Breast epithelium (tissue), 4 donors: ENCODE data around the gene HRAS. TPM values are rescaled to one million over a fixed set of nuclear protein-coding genes. Genes with fewer than 3 reads are reported as not detected.

ENCODE experiments used
- DNase-seq, 2 donors: peaks; one replicate each; pipeline ENCODE4 v3.0.0-alpha.2; 2019; ENCODE audit warnings: low spot score in 2 of 2
- H3K27ac ChIP-seq, 2 donors: fragments of 200-600 bp; sonication (generic) in 1 of 2; one replicate each; pipeline ENCODE4 v1.5.1; 2016 to 2019; ENCODE audit warnings: mild to moderate bottlenecking in 1 of 2
- H3K27me3 ChIP-seq, 2 donors: fragments of 200-600 bp; sonication (generic) in 1 of 2; one replicate each; pipeline versions ENCODE4 v1.5.1 to v1.6.0; 2017 to 2019; ENCODE audit warnings: control low read depth in 1 of 2, mild to moderate bottlenecking in 1 of 2
- H3K36me3 ChIP-seq: fragments of 200-600 bp; one replicate; pipeline ENCODE4 v1.5.1; 2019
- H3K4me1 ChIP-seq, 2 donors: fragments of 200-600 bp; sonication (generic); one replicate each; pipeline ENCODE4 v1.5.1; 2016 to 2019; ENCODE audit warnings: control low read depth in 1 of 2
- H3K4me3 ChIP-seq, 3 donors: fragments of 200-600 bp; sonication (generic); 1 replicate in 2 of 3; 2 replicates in 1 of 3; pipeline ENCODE4 v1.5.1; 2016 to 2019; ENCODE audit warnings: mild to moderate bottlenecking in 3 of 3, moderate library complexity in 2 of 3
- H3K9me3 ChIP-seq, 2 donors: fragments of 200-600 bp; sonication (generic) in 1 of 2; one replicate each; pipeline ENCODE4 v1.5.1; 2016 to 2019; ENCODE audit warnings: control low read depth in 1 of 2
- POLR2A ChIP-seq: fragments of 450-650 bp; IDR thresholded peaks from one replicate; pipeline ENCODE4 v1.6.1; 2016; ENCODE audit warnings: antibody characterized with exemption, mild to moderate bottlenecking, moderate library complexity
- POLR2AphosphoS5 ChIP-seq, 3 donors: sonication (generic); formaldehyde crosslinking; IDR thresholded peaks; one replicate each; pipeline ENCODE4 v1.6.1; 2017; ENCODE audit warnings: antibody characterized with exemption in 3 of 3
- intact Hi-C: fragments of 100-400 bp; cut with DNase I; formaldehyde crosslinking; loops from one replicate; pipeline ENCODE4 v1.15.1; 2023; ENCODE audit warnings: low total_unique reads
- total RNA-seq, 3 donors: library from RNA; depleted of rRNA; stranded (reverse); fragments of >200 nt; gene quantifications; one replicate each; pipeline ENCODE4 v1.1.0, GENCODE V29; 2016
- TF ChIP-seq, protein P1 (sequence below), 3 donors: fragments of 450-650 bp; IDR thresholded peaks; one replicate each; pipeline ENCODE4 v1.5.1; 2016 to 2017; ENCODE audit warnings: antibody characterized with exemption in 3 of 3, mild to moderate bottlenecking in 3 of 3, moderate library complexity in 3 of 3

Gene HRAS
- total RNA-seq, 3 donors from 2014 or later: 33.2 to 50.1 (median 33.4) TPM

DNA sequence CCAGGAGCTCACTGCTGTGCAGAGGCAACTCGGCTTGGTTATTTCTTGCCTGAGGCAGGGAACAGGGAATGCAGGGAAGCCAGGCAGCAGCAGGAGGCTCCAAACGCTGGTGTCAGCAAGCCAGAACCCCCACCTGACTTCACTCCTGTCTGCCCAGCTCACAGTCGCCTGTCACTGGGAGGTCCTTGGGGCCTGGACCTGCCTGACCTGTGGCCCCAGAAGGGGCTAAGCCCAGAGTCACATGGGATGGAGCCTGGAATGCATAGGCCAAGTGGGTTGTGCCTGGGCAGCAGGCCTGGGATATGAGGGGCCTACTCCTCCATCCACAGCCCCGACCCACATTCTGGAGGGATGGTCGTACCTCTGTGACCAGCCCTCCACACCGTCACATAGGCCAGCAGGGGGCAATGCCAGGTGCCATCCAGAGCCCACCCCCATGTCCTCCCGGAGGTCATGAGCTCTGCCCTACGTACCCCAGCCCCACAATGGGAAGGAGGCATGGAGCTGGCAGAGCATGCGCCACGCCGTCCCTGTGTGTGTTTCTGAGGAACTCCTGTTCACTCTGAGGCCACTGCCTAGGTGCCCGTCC, 30.6 kb upstream of the HRAS start:
- intact Hi-C loops: loop anchor here (10.0 kb wide), 1 partner anchor 209 kb away; the partner anchor contains the start of gene GATD1
- Histone ChIP-seq H3K36me3 (no peaks in the 10 kb centered on the region), H3K9me3 (no peaks in the 10 kb centered on the region), H3K4me3 (no peak overlapping the region), H3K4me1 (peaks cover 0 to 7% of the 10 kb centered on the region in 2 donors), H3K27ac (peak overlapping the region; percentile 32 to 33), H3K27me3 (no peaks in the 10 kb centered on the region)
- no peak for DNase-seq
- TF ChIP-seq POLR2AphosphoS5 (IDR thresholded peaks at IDR 0.05) (no peak), POLR2A (no peak)
- TF ChIP-seq, protein P1, sequence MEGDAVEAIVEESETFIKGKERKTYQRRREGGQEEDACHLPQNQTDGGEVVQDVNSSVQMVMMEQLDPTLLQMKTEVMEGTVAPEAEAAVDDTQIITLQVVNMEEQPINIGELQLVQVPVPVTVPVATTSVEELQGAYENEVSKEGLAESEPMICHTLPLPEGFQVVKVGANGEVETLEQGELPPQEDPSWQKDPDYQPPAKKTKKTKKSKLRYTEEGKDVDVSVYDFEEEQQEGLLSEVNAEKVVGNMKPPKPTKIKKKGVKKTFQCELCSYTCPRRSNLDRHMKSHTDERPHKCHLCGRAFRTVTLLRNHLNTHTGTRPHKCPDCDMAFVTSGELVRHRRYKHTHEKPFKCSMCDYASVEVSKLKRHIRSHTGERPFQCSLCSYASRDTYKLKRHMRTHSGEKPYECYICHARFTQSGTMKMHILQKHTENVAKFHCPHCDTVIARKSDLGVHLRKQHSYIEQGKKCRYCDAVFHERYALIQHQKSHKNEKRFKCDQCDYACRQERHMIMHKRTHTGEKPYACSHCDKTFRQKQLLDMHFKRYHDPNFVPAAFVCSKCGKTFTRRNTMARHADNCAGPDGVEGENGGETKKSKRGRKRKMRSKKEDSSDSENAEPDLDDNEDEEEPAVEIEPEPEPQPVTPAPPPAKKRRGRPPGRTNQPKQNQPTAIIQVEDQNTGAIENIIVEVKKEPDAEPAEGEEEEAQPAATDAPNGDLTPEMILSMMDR (IDR thresholded peaks at IDR 0.05): no peak

- Histone ChIP-seq H3K4me1 (peaks cover 0 to 4% of the 10 kb centered on the region in 2 donors), H3K4me3 (no peak overlapping the region), H3K36me3 (no peaks in the 10 kb centered on the region), H3K27ac (peak overlapping the region; percentile 52 to 78), H3K27me3 (no peaks in the 10 kb centered on the region), H3K9me3 (no peaks in the 10 kb centered on the region)
- peak; percentile 48 to 71 for DNase-seq
- intact Hi-C loops: loop anchor here (10.0 kb wide), 1 partner anchor 211 kb away; the partner anchor contains the start of gene GATD1
- no peak for TF ChIP-seq POLR2AphosphoS5 (IDR thresholded peaks at IDR 0.05)
- TF ChIP-seq, protein P1 (IDR thresholded peaks at IDR 0.05): no peak
- TF ChIP-seq POLR2A: no peak
Measured at GRCh38 chr11:563812-564578, 28.6 kb upstream of the HRAS start.

DNA sequence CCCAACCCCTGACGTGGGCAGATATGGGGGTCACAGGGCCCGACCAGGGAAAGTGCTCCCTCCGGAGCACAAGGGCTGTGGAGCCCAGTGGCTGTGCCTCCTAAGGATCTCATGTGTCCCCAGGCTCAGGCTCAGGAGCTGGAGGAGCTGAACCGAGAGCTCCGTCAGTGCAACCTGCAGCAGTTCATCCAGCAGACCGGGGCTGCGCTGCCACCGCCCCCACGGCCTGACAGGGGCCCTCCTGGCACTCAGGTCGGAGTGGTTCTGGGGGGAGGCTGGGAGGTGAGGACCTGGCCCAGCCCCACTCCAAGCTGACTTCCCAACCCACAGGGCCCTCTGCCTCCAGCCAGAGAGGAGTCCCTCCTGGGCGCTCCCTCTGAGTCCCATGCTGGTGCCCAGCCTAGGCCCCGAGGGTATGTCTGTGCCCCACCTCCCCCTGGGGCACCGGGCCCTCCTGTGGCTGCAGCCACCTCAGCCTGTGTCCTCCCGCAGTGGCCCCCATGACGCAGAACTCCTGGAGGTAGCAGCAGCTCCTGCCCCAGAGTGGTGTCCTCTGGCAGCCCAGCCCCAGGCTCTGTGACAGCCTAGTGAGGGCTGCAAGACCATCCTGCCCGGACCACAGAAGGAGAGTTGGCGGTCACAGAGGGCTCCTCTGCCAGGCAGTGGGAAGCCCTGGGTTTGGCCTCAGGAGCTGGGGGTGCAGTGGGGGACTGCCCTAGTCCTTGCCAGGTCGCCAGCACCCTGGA, 27.9 kb upstream of the HRAS start:
- Histone ChIP-seq H3K36me3 (no peaks in the 10 kb centered on the region), H3K27me3 (no peaks in the 10 kb centered on the region), H3K9me3 (no peaks in the 10 kb centered on the region), H3K4me3 (no peak overlapping the region), H3K4me1 (peaks cover 0 to 4% of the 10 kb centered on the region in 2 donors), H3K27ac (peak overlapping the region; percentile 52 to 78)
- DNase-seq: no peak
- TF ChIP-seq, protein P1 (IDR thresholded peaks at IDR 0.05): no peak
- TF ChIP-seq POLR2AphosphoS5 (IDR thresholded peaks at IDR 0.05) (no peak), POLR2A (no peak)
- intact Hi-C loops: loop anchor here (10.0 kb wide), 1 partner anchor 212 kb away; the partner anchor contains the start of gene GATD1

- Histone ChIP-seq H3K4me1 (no peaks in the 10 kb centered on the region), H3K36me3 (no peaks in the 10 kb centered on the region), H3K27me3 (no peaks in the 10 kb centered on the region), H3K9me3 (no peaks in the 10 kb centered on the region), H3K27ac (no peak overlapping the region), H3K4me3 (peak overlapping the region in 2 of 3 donors; percentile 85 to 86)
- TF ChIP-seq POLR2A: no peak
- no peak for TF ChIP-seq POLR2AphosphoS5 (IDR thresholded peaks at IDR 0.05)
- TF ChIP-seq, protein P1 (IDR thresholded peaks at IDR 0.05): no peak
- intact Hi-C loops: loop anchor here (10.0 kb wide), 1 partner anchor 213 kb away; the partner anchor contains the start of gene GATD1
- no peak for DNase-seq
Measured at GRCh38 chr11:562046-562645, 26.8 kb upstream of the HRAS start.
